CD4-positive, alpha-beta T cell treated with Interleukin-10 for 1 hour (primary cell): Measurements from ENCODE around the gene TNFRSF12A.
"Not testable (repeated sequence)": the region's sequence is repeated elsewhere in the genome, so short reads cannot be mapped to it uniquely, and the experiment has no call there.

Experiments
- DNase-seq: peaks from one replicate; pipeline ENCODE4 v3.0.0-alpha.2; 2020

TNFRSF12A gene

DNA sequence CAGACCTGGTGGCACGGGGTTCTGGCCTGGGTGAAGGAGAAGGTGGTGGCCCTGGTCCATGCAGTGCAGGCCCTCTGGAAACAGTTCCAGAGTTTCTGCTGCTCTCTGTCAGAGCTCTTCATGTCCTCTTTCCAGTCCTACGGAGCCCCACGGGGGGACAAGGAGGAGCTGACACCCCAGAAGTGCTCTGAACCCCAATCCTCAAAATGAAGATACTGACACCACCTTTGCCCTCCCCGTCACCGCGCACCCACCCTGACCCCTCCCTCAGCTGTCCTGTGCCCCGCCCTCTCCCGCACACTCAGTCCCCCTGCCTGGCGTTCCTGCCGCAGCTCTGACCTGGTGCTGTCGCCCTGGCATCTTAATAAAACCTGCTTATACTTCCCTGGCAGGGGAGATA is 49.0 kb downstream of the TNFRSF12A start:
- DNase-seq, result not testable (repeated sequence)

DNA sequence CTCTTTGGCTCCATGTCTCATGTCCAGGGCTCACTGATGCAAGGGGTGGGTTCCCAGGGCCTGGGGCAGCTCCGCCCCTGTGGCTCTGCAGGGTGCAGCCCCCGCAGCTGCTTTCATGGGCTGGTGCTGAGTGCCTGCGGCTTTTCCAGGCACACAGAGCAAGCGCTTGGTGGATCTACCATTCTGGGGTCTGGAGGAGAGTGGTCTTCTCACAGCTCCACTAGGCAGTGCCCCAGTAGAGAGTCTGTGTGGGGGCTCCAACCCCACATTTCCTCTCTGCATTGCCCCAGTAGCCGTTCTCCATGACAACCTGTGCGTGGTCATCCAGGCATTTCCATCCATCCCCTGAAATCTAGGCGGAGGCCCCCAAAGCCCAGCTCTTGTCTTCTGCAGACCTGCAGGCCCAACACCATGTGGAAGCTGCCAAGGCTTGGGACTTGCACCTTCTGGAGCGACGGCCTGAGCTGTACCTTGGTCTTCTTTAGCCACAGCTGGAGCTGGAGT is 50.5 kb downstream of the TNFRSF12A start:
- peak; percentile 55 for DNase-seq

DNA sequence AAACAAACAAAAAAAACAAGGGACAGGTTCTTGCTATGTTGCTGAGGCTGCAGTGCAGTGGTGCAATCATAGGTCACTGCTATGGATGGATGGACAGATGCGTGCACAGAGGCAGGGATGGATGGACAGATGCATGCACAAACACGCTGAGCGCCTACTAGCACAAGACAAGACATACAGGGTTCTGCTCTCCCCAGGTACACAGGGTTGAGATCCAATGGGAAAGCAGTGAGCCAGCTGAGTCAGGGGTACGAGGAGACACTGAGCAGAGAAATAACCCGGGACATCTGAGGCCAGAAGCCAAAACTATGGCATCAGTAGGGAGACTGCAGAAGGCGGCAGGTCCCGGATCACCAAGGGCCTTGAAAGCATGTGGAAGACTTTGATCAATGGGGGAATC is 51.5 kb downstream of the TNFRSF12A start:
- DNase-seq, result peak; percentile 47
